Suprapubic skin (tissue), 4 donors: ENCODE results near the gene OR3A2.
"Not testable (repeated sequence)": the region's sequence is repeated elsewhere in the genome, so short reads cannot be mapped to it uniquely, and the experiment has no call there.

Experiments used
- POLR2A ChIP-seq, 2 donors: fragments of 450-650 bp; IDR thresholded peaks; one replicate each; pipeline ENCODE4 v1.6.1; 2017; ENCODE audit warnings: antibody characterized with exemption in 2 of 2, mild to moderate bottlenecking in 2 of 2, moderate library complexity in 2 of 2
- POLR2AphosphoS5 ChIP-seq, 3 donors: sonication (generic); formaldehyde crosslinking; IDR thresholded peaks; one replicate each; pipeline ENCODE4 v1.6.1; 2017; ENCODE audit warnings: antibody characterized with exemption in 3 of 3
- TF ChIP-seq, protein P1 (sequence below), 2 donors: fragments of 200-600 bp in 1 of 2; fragments of 450-650 bp in 1 of 2; sonication (generic) in 1 of 2; IDR thresholded peaks; one replicate each; pipeline ENCODE4 v1.5.1; 2016 to 2019; ENCODE audit warnings: antibody characterized with exemption in 2 of 2, mild to moderate bottlenecking in 1 of 2, moderate library complexity in 1 of 2

DNA sequence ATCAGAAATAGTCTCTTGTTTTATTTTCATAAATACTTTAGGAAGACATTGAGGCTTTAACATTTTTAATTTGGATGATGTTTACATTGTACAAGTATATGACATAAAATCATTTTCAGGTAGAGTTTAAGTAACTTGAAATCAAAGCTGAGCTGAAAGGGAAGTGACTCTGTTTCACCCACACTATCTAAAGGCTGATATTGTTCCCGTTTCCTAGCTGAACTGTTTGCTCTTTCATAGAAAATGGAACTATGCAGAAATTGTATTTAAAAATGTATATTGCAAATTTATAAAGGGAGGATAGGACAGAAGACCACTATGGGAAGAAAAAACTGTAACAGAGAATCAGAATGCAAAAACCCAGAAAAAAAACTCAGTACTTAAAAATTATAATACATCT is 141.3 kb downstream of the OR3A2 start:
- TF ChIP-seq POLR2A, POLR2AphosphoS5 (IDR thresholded peaks at IDR 0.05): not testable (repeated sequence)
- TF ChIP-seq, protein P1, sequence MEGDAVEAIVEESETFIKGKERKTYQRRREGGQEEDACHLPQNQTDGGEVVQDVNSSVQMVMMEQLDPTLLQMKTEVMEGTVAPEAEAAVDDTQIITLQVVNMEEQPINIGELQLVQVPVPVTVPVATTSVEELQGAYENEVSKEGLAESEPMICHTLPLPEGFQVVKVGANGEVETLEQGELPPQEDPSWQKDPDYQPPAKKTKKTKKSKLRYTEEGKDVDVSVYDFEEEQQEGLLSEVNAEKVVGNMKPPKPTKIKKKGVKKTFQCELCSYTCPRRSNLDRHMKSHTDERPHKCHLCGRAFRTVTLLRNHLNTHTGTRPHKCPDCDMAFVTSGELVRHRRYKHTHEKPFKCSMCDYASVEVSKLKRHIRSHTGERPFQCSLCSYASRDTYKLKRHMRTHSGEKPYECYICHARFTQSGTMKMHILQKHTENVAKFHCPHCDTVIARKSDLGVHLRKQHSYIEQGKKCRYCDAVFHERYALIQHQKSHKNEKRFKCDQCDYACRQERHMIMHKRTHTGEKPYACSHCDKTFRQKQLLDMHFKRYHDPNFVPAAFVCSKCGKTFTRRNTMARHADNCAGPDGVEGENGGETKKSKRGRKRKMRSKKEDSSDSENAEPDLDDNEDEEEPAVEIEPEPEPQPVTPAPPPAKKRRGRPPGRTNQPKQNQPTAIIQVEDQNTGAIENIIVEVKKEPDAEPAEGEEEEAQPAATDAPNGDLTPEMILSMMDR (IDR thresholded peaks at IDR 0.05) = not testable (repeated sequence)
